ENCODE data around the gene GNG8.
A peak's percentile ranks its signal among the peaks of the same experiment; 100 is the strongest.
"Not testable (repeated sequence)": the region's sequence is repeated elsewhere in the genome, so short reads cannot be mapped to it uniquely, and the experiment has no call there.

GNG8 gene

GRCh38 chr19:46644720-46645119 is 8.7 kb upstream of the GNG8 start:
- DNase-seq, result no peak

GRCh38 chr19:46640656-46641055 is 4.7 kb upstream of the GNG8 start:
- no peak for DNase-seq

GRCh38 chr19:46639358-46640182 is 3.6 kb upstream of the GNG8 start:
- DNase-seq, result peak; percentile 22 to 29

GRCh38 chr19:46637224-46637623 is 1.2 kb upstream of the GNG8 start:
- no peak for DNase-seq

GRCh38 chr19:46634656-46635218 is 1.3 kb downstream of the GNG8 start:
- no peak for DNase-seq

GRCh38 chr19:46634045-46634655 is 1.9 kb downstream of the GNG8 start:
- no peak for DNase-seq

- DNase-seq, result no peak
These were observed 2.9 kb downstream of the GNG8 start for GRCh38 chr19:46633130-46633529.

- DNase-seq, result no peak
These were observed 4.5 kb downstream of the GNG8 start for GRCh38 chr19:46631481-46631880.

GRCh38 chr19:46630586-46631205 is 5.3 kb downstream of the GNG8 start:
- no peak for DNase-seq

GRCh38 chr19:46629546-46630025 is 6.4 kb downstream of the GNG8 start:
- no peak for DNase-seq

GRCh38 chr19:46628970-46629369 is 7.0 kb downstream of the GNG8 start:
- not testable (repeated sequence) for DNase-seq

GRCh38 chr19:46626446-46626845 is 9.6 kb downstream of the GNG8 start:
- DNase-seq, result no peak

GRCh38 chr19:46625731-46626130 is 10.3 kb downstream of the GNG8 start:
- DNase-seq, result no peak

GRCh38 chr19:46624958-46625661 is 10.9 kb downstream of the GNG8 start, which contains the start of gene PTGIR:
PTGIR (minus strand) TSS chr19:46625089; CDS start chr19:46624225, 864 bp downstream.
- peak in 1 of 2 experiments; percentile 19 for DNase-seq

GRCh38 chr19:46623915-46624502 is 12.0 kb downstream of the GNG8 start:
- DNase-seq, result no peak

GRCh38 chr19:46622118-46622446 is 13.9 kb downstream of the GNG8 start:
- DNase-seq, result no peak

GRCh38 chr19:46621191-46622117 is 14.5 kb downstream of the GNG8 start:
- DNase-seq, result no peak

GRCh38 chr19:46620716-46621115 is 15.3 kb downstream of the GNG8 start:
- no peak for DNase-seq

- no peak for DNase-seq
These were observed 15.7 kb downstream of the GNG8 start for GRCh38 chr19:46620267-46620666.

- DNase-seq, result no peak
These were observed 17.3 kb downstream of the GNG8 start for GRCh38 chr19:46618670-46619231.

- DNase-seq, result no peak
These were observed 18.4 kb downstream of the GNG8 start for GRCh38 chr19:46617601-46618000.

All from SHP77 (cell line).